ENCODE data around the gene CABLES1. TPM values are rescaled to one million over a fixed set of nuclear protein-coding genes. Genes with fewer than 3 reads are reported as not detected.

Gene CABLES1
- polyA plus RNA-seq, 3 donors: 0.09 to 0.15 TPM; not detected in 1

DNA sequence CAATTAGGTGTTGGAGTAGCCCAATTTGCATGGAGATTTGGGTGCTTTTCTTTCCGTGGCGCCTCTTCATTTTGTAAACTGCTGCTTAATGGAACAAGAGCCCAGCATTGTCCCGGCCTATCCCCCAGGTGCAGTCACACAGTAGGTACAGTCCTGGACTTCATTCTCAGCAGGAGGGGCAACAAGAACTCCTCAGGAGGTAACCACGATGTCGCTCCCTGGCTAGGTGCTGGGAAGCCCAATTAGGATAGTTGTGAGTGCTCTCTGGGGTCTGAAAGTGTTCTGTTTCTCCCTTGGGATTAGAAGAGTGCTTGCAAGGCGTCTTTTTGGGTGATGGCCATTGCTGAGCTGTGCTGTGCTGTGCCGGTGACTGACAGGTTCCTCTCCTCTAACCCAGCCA, 53.8 kb downstream of the CABLES1 start:
- Mint-ChIP-seq H3K4me3 (no peak overlapping the region), H3K36me3 (no peaks in the 10 kb centered on the region), H3K27ac (no peak overlapping the region), H3K9me3 (peaks cover 0 to under 1% (median 0%) of the 10 kb centered on the region in 7 donors), H3K4me1 (peaks cover 6% of the 10 kb centered on the region), H3K27me3 (ENCODE audit: low read depth in 3 of 3) (peaks cover 0 to 5% (median 3%) of the 10 kb centered on the region in 3 donors)
- Histone ChIP-seq H4K20me1 (ENCODE audit: insufficient read depth, low read length) (no peaks in the 10 kb centered on the region), H3K4me2 (replicated peaks; ENCODE audit: extremely low read depth, low read length, poor library complexity, severe bottlenecking) (no peak overlapping the region), H3K9me3 (replicated peaks in 1 of 2; ENCODE audit: control insufficient read depth in 1 of 2, insufficient read depth in 1 of 2, low read length in 2 of 2) (no peaks in the 10 kb centered on the region), H2AFZ (ENCODE audit: insufficient read depth, low read depth, low read length, poor library complexity, severe bottlenecking) (no peak overlapping the region), H3K27me3 (ENCODE audit: control insufficient read depth in 2 of 2, insufficient read depth in 2 of 2, low read length in 2 of 2) (no peaks in the 10 kb centered on the region), H3K4me3 (replicated peaks in 1 of 3; ENCODE audit: low read depth in 2 of 3, low read length in 3 of 3) (no peak overlapping the region), H3K27ac (ENCODE audit: low read depth in 1 of 2, low read length in 2 of 2) (no peak overlapping the region), H3K79me2 (ENCODE audit: insufficient read depth, low read length) (no peaks in the 10 kb centered on the region), H3K9ac (ENCODE audit: insufficient read depth, low read length, poor library complexity, severe bottlenecking) (no peak overlapping the region), H3K36me3 (replicated peaks in 1 of 2; ENCODE audit: control insufficient read depth in 1 of 2, insufficient read depth in 2 of 2, low read length in 2 of 2) (no peaks in the 10 kb centered on the region), H3K4me1 (ENCODE audit: control insufficient read depth in 1 of 2, insufficient read depth in 2 of 2, low read length in 2 of 2) (no peaks in the 10 kb centered on the region)
- TF ChIP-seq CTCF (IDR thresholded peaks at IDR 0.05): no peak
- intact Hi-C loops (cut with micrococcal nuclease): no loop called here
- WGBS (ENCODE audit: insufficient coverage): 94% methylated on average over 5 of the region's 7 CpGs
- no peak for DNase-seq

DNA sequence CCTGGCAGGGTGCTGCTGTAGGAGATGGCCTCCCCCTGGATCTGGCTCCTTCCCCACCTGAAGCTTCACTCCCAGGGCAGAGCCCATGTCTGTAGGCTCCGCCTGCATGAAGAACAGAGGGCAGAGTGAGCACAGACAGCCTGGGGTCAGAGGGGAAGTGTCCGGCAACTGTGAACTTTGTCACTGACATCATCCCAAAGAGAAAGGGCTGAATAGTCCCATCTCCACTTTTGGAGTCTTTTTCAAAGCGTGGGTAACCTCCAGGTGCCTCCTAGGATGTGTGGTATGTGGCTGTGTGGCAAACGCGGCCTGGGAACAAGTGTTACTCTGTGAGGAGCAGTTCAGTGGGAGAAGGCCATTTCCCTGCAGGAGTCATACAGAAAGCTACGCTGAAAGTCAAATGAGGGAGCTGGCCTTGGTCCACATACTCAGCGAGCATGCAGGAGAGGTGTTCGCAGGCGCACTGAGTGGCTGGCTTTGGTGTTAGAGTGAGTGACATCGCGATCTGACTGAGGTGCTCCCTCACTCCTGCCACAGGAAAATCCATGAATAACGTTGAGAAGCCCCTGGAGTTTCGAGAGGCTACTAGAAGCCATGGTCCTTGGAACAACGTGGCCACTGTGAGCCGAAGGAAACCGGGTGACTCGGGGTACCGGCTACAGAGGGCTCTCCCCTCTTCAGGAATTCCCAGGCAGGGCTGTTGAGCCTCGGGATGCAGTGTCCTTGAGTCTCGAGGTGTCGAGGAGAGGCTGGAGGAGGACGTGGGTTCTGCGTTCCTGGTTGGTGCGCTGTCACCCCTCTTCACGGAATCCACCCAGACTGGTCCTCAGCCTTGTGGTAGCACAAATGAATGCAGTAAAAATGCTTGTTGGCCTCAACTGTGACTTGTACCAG, 54.7 kb downstream of the CABLES1 start:
- no peaks in the 10 kb centered on the region for H3K36me3 Mint-ChIP-seq

More for the DNA sequence above, 54.7 kb downstream of the CABLES1 start:
- H3K27me3 ChIP-seq (ENCODE audit: control insufficient read depth in 2 of 2, insufficient read depth in 2 of 2, low read length in 2 of 2): no peaks in the 10 kb centered on the region
- no peak overlapping the region for H3K4me3 Mint-ChIP-seq
- intact Hi-C loops (cut with micrococcal nuclease): no loop called here
- TF ChIP-seq CTCF (IDR thresholded peaks at IDR 0.05): no peak
- H3K9ac ChIP-seq (ENCODE audit: insufficient read depth, low read length, poor library complexity, severe bottlenecking): no peak overlapping the region
- no peaks in the 10 kb centered on the region for H3K79me2 ChIP-seq (ENCODE audit: insufficient read depth, low read length)
- peaks cover 6% of the 10 kb centered on the region for H3K4me1 Mint-ChIP-seq
- no peak for DNase-seq
- no peaks in the 10 kb centered on the region for H4K20me1 ChIP-seq (ENCODE audit: insufficient read depth, low read length)
- H3K4me3 ChIP-seq (replicated peaks in 1 of 3; ENCODE audit: low read depth in 2 of 3, low read length in 3 of 3): no peak overlapping the region
- H3K27me3 Mint-ChIP-seq (ENCODE audit: low read depth in 3 of 3): peaks cover 0 to 5% (median 3%) of the 10 kb centered on the region in 3 donors
- no peaks in the 10 kb centered on the region for H3K36me3 ChIP-seq (replicated peaks in 1 of 2; ENCODE audit: control insufficient read depth in 1 of 2, insufficient read depth in 2 of 2, low read length in 2 of 2)
- WGBS (ENCODE audit: insufficient coverage): 97% methylated on average over 24 of the region's 25 CpGs
- H3K4me2 ChIP-seq (replicated peaks; ENCODE audit: extremely low read depth, low read length, poor library complexity, severe bottlenecking): no peak overlapping the region
- no peak overlapping the region for H3K27ac Mint-ChIP-seq
- no peaks in the 10 kb centered on the region for H3K4me1 ChIP-seq (ENCODE audit: control insufficient read depth in 1 of 2, insufficient read depth in 2 of 2, low read length in 2 of 2)
- H2AFZ ChIP-seq (ENCODE audit: insufficient read depth, low read depth, low read length, poor library complexity, severe bottlenecking): no peak overlapping the region
- no peaks in the 10 kb centered on the region for H3K9me3 ChIP-seq (replicated peaks in 1 of 2; ENCODE audit: control insufficient read depth in 1 of 2, insufficient read depth in 1 of 2, low read length in 2 of 2)
- H3K9me3 Mint-ChIP-seq: no peaks in the 10 kb centered on the region
- no peak overlapping the region for H3K27ac ChIP-seq (ENCODE audit: low read depth in 1 of 2, low read length in 2 of 2)
